SIG-M5 treated with dmso at 0.1 percent for 504 hours (cell line): Measurements from ENCODE around the gene ACACB.
A peak's percentile ranks its signal among the peaks of the same experiment; 100 is the strongest.

Source experiments
- DNase-seq: peaks from one replicate; lab custom pipeline; 2025; ENCODE audit not compliant: unreplicated experiment; lab: John Stamatoyannopoulos, UW

ACACB gene

DNA sequence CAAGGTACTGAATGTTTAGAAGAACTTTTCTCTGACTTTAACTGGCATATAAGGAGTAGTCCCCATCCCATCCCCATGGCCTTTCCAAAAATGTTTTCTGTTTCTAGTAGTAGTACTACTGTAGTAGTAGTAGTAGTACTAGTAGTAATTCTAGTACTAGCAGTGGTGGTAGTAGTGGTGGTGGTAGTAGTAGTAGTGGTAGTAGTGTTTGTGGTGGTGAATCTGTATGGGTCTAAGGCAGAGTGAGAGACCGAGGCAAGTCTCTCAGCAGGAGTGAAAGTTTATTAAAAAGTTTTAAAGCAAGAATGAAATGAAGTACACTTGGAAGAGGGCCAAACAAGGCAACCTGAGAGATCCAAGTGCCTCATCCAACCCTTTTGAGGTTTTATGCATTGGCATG lies 134.1 kb downstream of the ACACB start:
- no peak for DNase-seq

GRCh38 chr12:109252799-109253198 lies 136.4 kb downstream of the ACACB start:
- no peak for DNase-seq

- DNase-seq: no peak
Measured at GRCh38 chr12:109253913-109254544, 137.6 kb downstream of the ACACB start.

- peak; percentile 26 for DNase-seq
Measured at GRCh38 chr12:109255377-109255776, 139.0 kb downstream of the ACACB start.

GRCh38 chr12:109256011-109256410 lies 139.6 kb downstream of the ACACB start:
- DNase-seq: no peak

GRCh38 chr12:109258201-109258600 lies 141.8 kb downstream of the ACACB start:
- no peak for DNase-seq

- DNase-seq: peak; percentile 3
Measured at GRCh38 chr12:109258607-109259544, 142.5 kb downstream of the ACACB start.

DNA sequence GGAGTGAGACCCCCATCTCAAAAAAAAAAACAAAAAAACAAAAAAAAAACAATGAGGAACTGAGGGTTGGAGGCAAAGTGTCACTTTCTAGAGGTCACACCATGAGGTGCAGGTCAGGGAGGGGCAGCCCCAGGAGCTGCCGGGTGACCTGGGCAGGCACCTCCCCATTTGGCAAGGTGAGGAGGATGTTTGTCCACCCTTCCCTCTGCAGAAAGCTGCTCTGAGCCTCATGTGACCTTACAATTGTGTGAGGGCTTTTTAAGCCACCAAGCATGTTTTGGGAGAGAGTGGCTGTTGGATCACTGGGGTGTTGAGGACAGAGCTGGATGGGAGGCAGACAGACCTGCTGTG lies 143.1 kb downstream of the ACACB start:
- DNase-seq: no peak

- DNase-seq: no peak
Measured at GRCh38 chr12:109261087-109261486, 144.7 kb downstream of the ACACB start.

DNA sequence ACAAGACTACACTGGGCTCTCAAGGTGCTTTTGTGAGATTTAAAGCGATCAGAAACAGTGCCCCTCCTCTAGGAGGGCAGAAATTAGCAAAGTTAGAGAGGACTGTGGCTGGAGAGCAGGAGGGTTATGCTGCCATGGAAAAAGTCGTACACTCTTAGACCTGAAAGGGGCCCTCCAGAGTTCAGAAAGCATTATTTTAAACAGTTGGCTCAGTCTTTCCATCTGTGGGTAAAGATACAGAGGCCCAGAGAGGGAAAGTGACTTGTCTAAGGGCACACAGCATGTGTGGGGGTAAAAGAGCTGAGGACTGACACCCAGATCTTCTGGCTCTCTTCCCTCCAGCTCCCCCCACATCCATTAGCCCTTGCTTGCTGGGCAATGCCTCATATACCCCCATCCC lies 145.6 kb downstream of the ACACB start:
- no peak for DNase-seq

GRCh38 chr12:109263439-109263838 lies 147.1 kb downstream of the ACACB start:
- no peak for DNase-seq

- DNase-seq: peak; percentile 71
Measured at GRCh38 chr12:109264095-109264942, 147.9 kb downstream of the ACACB start.

DNA sequence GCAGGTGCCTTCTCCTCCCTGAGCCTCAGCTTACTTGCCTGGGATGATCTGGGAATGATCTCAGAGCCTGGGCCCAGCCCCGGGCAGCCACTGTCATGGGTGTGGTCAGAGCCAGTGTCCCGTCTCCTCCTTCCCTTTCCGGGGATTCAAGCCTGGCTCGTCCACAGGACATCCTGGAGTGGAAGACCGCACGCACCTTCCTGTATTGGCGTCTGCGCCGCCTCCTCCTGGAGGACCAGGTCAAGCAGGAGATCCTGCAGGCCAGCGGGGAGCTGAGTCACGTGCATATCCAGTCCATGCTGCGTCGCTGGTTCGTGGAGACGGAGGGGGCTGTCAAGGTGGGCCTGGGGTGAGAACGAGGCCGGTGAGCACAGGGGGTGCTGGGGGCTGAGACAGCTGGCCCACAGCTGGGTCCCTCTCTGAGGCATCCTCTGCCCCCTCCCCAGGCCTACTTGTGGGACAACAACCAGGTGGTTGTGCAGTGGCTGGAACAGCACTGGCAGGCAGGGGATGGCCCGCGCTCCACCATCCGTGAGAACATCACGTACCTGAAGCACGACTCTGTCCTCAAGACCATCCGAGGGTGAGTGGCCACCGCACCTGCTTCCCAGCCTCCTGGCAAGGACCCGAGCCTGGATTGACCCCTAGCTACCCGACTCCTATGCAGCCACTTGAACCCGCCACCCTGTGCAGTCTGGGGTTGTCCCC lies 148.7 kb downstream of the ACACB start:
- DNase-seq: no peak

DNA sequence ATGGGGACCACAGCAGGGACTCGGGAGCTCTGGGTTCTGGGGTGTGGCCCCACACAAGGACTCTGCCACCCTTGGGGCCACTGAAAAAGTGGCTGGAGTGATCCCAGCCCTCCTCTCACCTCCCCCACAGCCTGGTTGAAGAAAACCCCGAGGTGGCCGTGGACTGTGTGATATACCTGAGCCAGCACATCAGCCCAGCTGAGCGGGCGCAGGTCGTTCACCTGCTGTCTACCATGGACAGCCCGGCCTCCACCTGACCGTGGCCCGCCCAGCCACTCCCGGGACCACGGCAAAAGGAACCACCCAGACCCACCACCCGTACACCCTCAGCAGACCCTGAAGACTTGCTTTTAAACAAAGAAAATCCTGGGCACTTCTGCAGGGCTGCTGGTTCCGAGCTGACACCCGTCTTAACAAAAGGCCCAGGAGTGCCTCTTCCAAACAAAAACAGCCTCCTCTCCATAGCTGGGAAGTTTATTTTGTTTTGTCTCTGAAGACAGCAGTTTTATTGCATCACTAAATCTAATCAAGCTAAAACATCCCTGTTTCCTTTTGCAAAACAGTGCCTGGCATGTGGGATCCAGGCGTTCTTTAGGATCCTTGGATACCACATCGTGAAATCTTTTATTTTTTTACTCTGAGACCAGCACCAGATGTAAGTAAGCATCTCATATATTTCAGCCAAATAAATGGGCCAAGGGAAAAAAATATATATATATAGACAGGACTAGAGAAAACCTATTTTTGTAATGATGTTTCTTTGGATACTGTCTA lies 149.9 kb downstream of the ACACB start:
- DNase-seq: no peak

- no peak for DNase-seq
Measured at GRCh38 chr12:109267361-109267760, 151.0 kb downstream of the ACACB start.

GRCh38 chr12:109268896-109269295 lies 152.5 kb downstream of the ACACB start:
- no peak for DNase-seq

GRCh38 chr12:109269428-109269827 lies 153.0 kb downstream of the ACACB start:
- no peak for DNase-seq

DNA sequence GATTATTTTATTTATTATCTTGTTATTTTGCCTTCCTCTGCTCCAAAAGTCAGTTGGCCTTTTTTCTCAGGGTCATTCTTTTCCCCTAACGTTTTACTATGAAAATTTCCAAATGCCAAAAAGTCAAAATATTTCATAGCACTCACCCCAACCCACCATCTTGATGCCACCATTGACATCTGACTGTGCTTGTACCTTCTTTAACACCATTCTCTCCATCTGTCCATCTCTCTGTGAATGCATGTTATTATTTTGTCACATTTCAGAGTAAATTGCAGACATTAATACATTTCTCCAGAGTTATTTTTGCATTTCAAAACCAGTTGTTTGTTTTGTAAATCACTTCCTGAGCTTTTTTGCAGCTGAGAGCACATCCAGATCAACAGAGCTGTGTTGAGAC lies 154.1 kb downstream of the ACACB start:
- no peak for DNase-seq

DNA sequence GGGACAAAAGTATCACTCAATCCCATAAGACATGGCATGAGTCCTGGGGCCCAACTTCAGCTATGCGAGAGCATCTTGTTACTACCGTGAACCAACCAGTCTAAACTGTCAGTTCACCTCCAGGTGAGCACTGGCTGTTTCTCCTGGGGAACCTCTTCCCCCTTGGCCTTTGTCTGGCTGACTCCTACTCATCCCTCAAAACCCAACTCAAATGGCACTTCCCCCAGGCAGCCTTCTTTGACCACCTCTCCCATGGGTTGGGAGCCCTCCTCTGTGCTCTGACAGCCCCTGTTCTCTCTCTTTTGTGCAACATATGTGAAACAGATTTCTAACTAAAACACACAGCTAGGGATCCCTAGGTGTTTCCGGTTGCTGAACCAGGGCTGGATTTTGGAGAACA lies 155.0 kb downstream of the ACACB start:
- no peak for DNase-seq

DNA sequence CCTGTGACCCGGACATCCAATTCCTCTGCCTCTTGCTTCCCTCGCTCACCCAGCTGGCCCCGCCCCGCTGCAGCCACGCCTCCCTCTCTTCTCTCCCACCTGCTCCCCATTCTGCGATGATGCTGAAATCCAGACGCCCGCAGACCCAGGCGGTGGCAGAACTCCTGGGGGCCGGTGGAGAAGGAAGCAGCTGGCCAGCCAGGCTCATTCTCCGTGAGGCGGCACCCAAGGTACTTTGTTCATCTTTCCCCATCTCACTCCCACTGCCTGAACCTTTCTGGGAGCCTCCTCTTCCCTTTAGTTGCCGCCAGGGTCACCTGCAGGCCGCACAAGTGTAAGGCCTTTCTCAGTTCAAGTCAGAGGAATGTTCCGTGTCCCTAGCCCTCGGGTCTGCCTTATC lies 157.0 kb downstream of the ACACB start:
- DNase-seq: no peak
